BJ (cell line): ENCODE data around the gene GTF2IRD1. TPM values are rescaled to one million over a fixed set of nuclear protein-coding genes. Genes with fewer than 3 reads are reported as not detected.

Experiments used
- CTCF ChIA-PET: fragments of 350-600 bp; formaldehyde crosslinking; extraction: SDS; loops from one replicate; lab custom pipeline; 2021; ENCODE audit warnings: antibody characterized with exemption, inconsistent platforms; lab: Yijun Ruan, JAX
- POLR2A ChIA-PET: fragments of 300-600 bp; sonication (Branson Sonifier 250); formaldehyde crosslinking; extraction: SDS; loops from one replicate; lab custom pipeline; 2021; ENCODE audit warnings: antibody characterized with exemption; lab: Charles Lee
- DNase-seq: peaks from one replicate; pipeline ENCODE4 v3.0.0-alpha.2; 2011; ENCODE audit warnings: low read depth
- H3K27me3 ChIP-seq: 2 replicates; pipeline ENCODE4 v1.6.0; 2011; ENCODE audit warnings: low read length; ENCODE audit not compliant: control insufficient read depth, insufficient read depth
- H3K36me3 ChIP-seq: 2 replicates; pipeline ENCODE4 v1.5.1; 2011; ENCODE audit warnings: low read length; ENCODE audit not compliant: control insufficient read depth, insufficient read depth
- H3K4me3 ChIP-seq: 2 replicates; pipeline ENCODE4 v1.5.1; 2011; ENCODE audit warnings: low read depth, mild to moderate bottlenecking, control low read depth, low read length
- CTCF ChIP-seq: IDR thresholded peaks from 2 replicates; pipeline ENCODE4 v1.5.1; 2011; ENCODE audit warnings: low read depth, mild to moderate bottlenecking, control low read depth, inconsistent platforms, low read length, moderate library complexity; ENCODE audit not compliant: insufficient read depth
- polyA plus RNA-seq: library from polyadenylated mRNA; depleted of rRNA; stranded (reverse); fragments of >200 nt; gene quantifications from 2 replicates; pipeline ENCODE4 v1.2.3, GENCODE V29; 2011

GTF2IRD1 gene
- polyA plus RNA-seq, 1 experiment = 29.0 TPM

GRCh38 chr7:74582447-74583039, 128.8 kb downstream of the GTF2IRD1 start:
- H3K27me3 ChIP-seq = no peaks in the 10 kb centered on the region
- no peak for TF ChIP-seq CTCF
- H3K36me3 ChIP-seq = no peaks in the 10 kb centered on the region
- H3K4me3 ChIP-seq = no peak overlapping the region
- ChIA-PET CTCF (interaction anchor here (0.6 to 5.3 kb wide), 4 partner anchors 10 to 133 kb away, joined by 3 to 24 read pairs (median 3); no protein-coding TSS in a partner anchor), POLR2A (no interaction called here)
- DNase-seq = no peak

- POLR2A ChIA-PET = no interaction called here
- no peak overlapping the region for H3K4me3 ChIP-seq
- no peak for TF ChIP-seq CTCF
- no peaks in the 10 kb centered on the region for H3K36me3 ChIP-seq
- DNase-seq = no peak
- no peaks in the 10 kb centered on the region for H3K27me3 ChIP-seq
- CTCF ChIA-PET = interaction anchor here (1.3 kb wide), 1 partner anchor 14 kb away, joined by 5 read pairs; no protein-coding TSS in a partner anchor
These were observed 129.9 kb downstream of the GTF2IRD1 start for GRCh38 chr7:74583630-74584029.

GRCh38 chr7:74584160-74584954, 130.7 kb downstream of the GTF2IRD1 start:
- peaks cover 1% of the 10 kb centered on the region for H3K36me3 ChIP-seq
- POLR2A ChIA-PET = no interaction called here
- CTCF ChIA-PET = interaction anchor here (1.3 kb wide), 1 partner anchor 14 kb away, joined by 5 read pairs; no protein-coding TSS in a partner anchor

GRCh38 chr7:74585844-74586243, 132.1 kb downstream of the GTF2IRD1 start:
- peaks cover 7% of the 10 kb centered on the region for H3K36me3 ChIP-seq
- POLR2A ChIA-PET = no interaction called here
- CTCF ChIA-PET = interaction anchor here (1.0 kb wide), 1 partner anchor 18 kb away, joined by 3 read pairs; no protein-coding TSS in a partner anchor
- H3K4me3 ChIP-seq = no peak overlapping the region
- DNase-seq = no peak
- H3K27me3 ChIP-seq = no peaks in the 10 kb centered on the region
- TF ChIP-seq CTCF = no peak

More at GRCh38 chr7:74584160-74584954, 130.7 kb downstream of the GTF2IRD1 start:
- Histone ChIP-seq H3K27me3 (no peaks in the 10 kb centered on the region), H3K4me3 (no peak overlapping the region)
- TF ChIP-seq CTCF = no peak
- DNase-seq = no peak
